LoVo (cell line): ENCODE data around the gene DCP1B.

ENCODE experiments used
- DNase-seq: peaks from one replicate; pipeline ENCODE4 v3.0.0-alpha.2; 2016; ENCODE audit warnings: low spot score

DCP1B gene

GRCh38 chr12:2004113-2004929 lies at the start of gene DCP1B:
DCP1B (minus strand) TSS chr12:2004457; CDS start chr12:2004431, 26 bp downstream.
- DNase-seq = peak; percentile 98

GRCh38 chr12:2053691-2054090 lies 49.4 kb upstream of the DCP1B start:
- DNase-seq = no peak

GRCh38 chr12:2052826-2053678 lies 48.8 kb upstream of the DCP1B start, which contains the start of gene CACNA1C:
CACNA1C (plus strand) TSS chr12:2052987; CDS start chr12:2053563, 576 bp downstream.
- no peak for DNase-seq

GRCh38 chr12:2051700-2052621 lies 47.7 kb upstream of the DCP1B start:
- DNase-seq = no peak

- DNase-seq = no peak
These were observed 45.6 kb upstream of the DCP1B start for GRCh38 chr12:2049604-2050540.

- no peak for DNase-seq
These were observed 43.5 kb upstream of the DCP1B start for GRCh38 chr12:2047752-2048151.

GRCh38 chr12:2046957-2047356 lies 42.7 kb upstream of the DCP1B start:
- DNase-seq = no peak

DNA sequence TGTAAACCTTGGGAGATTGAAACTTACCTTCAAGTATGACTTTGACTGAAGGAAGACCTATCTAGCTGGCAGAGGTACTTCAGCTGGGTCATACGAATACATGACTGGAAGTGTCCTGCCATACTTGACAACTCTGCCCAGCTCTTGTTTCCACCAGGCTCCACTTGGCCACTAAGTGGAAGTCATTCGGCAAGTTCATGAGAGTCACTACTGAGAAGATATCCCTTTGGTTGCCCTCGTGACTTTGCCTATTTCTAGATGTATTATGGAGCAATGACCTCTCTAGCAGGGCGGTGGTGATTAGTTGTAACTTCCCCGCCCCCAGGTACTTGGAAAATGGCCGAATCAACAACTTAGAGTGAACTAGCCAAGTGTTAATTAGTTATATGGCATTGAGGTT lies 39.9 kb upstream of the DCP1B start:
- no peak for DNase-seq

- DNase-seq = no peak
These were observed 38.8 kb upstream of the DCP1B start for GRCh38 chr12:2043054-2043453.

DNA sequence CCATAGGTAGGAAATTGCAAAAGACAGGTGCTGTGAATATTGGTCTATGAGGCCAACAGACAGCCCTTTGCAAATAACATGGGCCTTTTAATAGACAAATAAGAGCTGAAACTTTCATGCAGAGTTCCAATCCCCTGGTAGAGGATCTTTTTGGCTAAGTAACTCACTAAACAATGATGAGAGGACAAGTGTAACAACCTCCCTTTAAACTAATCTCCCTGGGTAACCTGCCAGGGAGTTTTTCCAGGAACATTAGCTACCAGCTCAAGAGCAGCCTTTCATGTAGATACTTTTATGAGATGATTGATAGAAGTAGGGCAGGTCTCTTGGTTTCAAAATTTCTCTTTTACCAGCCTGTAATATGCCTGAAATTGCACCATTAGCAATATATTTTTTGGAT lies 34.8 kb upstream of the DCP1B start:
- no peak for DNase-seq

- DNase-seq = no peak
These were observed 31.3 kb upstream of the DCP1B start for GRCh38 chr12:2035431-2036055.

DNA sequence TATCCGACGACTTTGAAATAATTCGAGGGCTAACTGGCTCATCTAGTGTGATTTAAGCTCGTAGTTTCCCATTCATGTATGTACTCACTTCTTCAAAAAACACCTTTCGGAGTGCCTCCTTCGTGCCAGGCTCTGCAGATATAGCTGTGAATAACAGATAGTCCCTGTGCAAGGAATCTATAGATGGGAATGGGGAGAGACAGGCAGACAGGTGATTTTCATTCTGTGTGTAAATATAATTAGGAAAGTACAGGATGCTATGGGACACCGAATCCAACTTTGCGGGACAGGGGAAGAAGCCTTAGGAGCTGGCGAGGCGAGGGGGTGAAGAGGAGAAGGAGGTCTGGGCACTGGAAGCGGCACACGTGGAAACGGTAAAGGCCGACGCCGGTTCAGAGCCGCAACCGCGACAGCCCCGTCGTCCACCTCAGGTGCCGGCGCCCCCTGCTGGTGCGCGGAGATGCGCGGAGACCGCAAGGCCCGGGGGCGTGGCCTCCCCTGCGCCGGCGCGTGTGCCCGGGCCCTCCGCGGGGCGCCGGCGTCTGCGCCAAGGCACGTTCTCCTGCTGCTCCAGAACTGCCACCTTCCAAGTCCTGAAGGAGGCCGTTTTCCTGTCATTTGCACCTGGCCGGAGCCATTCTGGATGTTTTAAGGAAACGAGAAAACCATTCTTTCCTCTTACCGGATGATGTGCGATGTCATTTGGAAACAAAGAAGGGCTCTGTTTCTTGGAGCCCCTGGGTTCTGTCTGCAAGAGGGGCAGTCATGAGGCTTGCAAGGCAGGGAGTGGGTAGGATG lies 30.6 kb upstream of the DCP1B start:
- DNase-seq = peak; percentile 92

- no peak for DNase-seq
These were observed 28.2 kb upstream of the DCP1B start for GRCh38 chr12:2032506-2032905.

DNA sequence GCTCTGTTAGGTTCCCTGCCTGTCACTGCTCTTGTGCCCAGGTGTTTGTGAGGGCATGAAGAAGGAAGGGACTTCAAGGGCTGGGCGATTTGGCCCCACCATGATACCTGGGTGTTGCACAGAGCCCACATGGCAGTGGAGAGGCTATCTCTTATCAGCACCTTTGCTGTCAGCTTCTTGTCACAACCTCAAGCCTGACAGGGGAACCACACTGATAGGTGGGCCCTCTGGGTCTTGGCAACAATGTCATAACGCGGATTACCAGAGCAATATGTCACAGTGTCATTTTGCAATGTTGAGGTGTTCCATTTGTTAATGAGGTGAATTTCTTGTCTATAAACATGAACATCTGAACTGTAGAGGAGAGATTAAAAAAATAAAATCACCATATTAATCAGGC lies 25.6 kb upstream of the DCP1B start:
- DNase-seq = no peak

GRCh38 chr12:2027351-2027750 lies 23.1 kb upstream of the DCP1B start:
- DNase-seq = no peak

- no peak for DNase-seq
These were observed 19.1 kb upstream of the DCP1B start for GRCh38 chr12:2023365-2023764.

DNA sequence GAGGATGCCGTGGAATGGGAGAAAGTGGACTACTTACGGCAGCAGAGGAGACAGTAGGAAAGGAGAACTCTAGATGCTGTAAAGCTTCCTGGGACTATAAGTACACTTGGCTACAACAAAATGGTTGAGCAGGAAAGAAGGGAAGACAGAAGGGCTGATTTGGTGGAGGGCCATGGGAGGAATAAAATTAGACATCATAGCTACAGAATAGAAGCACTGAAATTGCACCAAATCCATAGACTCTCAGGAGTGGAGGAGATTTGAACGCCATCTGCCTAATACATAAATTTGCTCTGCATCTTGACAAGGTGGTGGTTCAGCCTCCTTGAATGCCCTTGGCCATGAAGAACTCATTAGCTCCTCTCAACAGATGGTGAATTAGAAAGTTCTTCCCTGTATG lies 16.3 kb upstream of the DCP1B start:
- DNase-seq = no peak

DNA sequence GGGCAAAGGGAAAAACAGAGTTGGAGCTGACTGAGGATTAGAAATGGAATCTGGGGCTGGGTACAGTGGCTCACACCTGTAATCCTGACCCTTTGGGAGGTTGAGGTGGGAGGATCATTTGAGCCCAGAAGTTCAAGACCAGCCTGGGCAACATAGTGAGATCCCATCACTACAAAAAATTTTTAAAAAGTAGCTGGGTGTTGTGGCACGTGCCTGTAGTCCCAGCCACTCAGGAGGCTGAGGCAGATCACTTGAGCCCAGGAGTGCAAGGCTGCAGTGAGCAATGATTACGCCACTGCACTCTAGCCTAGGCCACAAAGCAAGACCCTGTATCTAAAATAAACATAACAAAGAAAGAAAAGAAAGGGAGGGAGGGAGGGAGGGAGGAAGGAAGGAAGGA lies 14.9 kb upstream of the DCP1B start:
- DNase-seq = no peak

DNA sequence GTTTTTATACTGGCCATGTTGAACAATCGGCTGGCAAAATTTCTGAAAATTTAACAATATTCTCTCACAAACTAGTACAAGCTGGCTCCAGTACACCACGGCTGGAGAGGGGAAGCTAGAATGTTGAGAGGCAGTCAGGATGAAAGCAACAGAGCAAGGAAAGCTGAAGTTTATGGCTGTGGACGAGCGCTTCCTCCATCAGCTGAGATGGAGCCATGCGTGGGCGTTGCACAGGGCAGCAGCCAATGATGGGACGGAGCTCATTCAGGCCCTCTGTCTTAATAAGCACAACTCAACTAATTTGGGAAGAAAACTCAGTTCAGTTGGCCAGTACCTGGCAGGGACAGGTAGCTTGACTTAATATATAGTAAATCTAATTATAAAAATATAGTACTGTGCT lies 14.1 kb upstream of the DCP1B start:
- no peak for DNase-seq
